Nephron progenitor cell (in vitro differentiated cells): ENCODE measurements around the gene UQCC2.

Source experiments
- DNase-seq: peaks from one replicate; pipeline ENCODE4 v3.0.0; 2021
- H3K27ac Mint-ChIP-seq: 2 replicates; pipeline ENCODE4 v1.8.0; 2021; ENCODE audit warnings: mild to moderate bottlenecking, moderate library complexity, mixed read lengths
- H3K27me3 Mint-ChIP-seq: 2 replicates; pipeline ENCODE4 v1.8.0; 2021; ENCODE audit warnings: mild to moderate bottlenecking, low read depth, mixed read lengths; ENCODE audit not compliant: poor library complexity
- H3K36me3 Mint-ChIP-seq: 2 replicates; pipeline ENCODE4 v1.8.0; 2021; ENCODE audit warnings: low read depth, mixed read lengths
- H3K4me1 Mint-ChIP-seq: 2 replicates; pipeline ENCODE4 v1.8.0; 2021; ENCODE audit warnings: mixed read lengths
- H3K4me3 Mint-ChIP-seq: 2 replicates; pipeline ENCODE4 v1.8.0; 2021; ENCODE audit warnings: mild to moderate bottlenecking, moderate library complexity, mixed read lengths
- H3K9me3 Mint-ChIP-seq: 2 replicates; pipeline ENCODE4 v1.8.0; 2021; ENCODE audit warnings: mild to moderate bottlenecking, moderate library complexity, mixed read lengths
- CTCF ChIP-seq: fragments of 200-600 bp; sonication (generic); IDR thresholded peaks from 2 replicates; pipeline ENCODE4 v1.5.0; 2021; ENCODE audit warnings: antibody characterized with exemption

The UQCC2 gene

GRCh38 chr6:33677143-33677660 lies 34.3 kb downstream of the UQCC2 start:
- H3K27ac Mint-ChIP-seq = no peak overlapping the region
- no peaks in the 10 kb centered on the region for H3K36me3 Mint-ChIP-seq
- H3K9me3 Mint-ChIP-seq = no peaks in the 10 kb centered on the region
- no peak for DNase-seq
- peaks cover 6% of the 10 kb centered on the region for H3K27me3 Mint-ChIP-seq
- TF ChIP-seq CTCF = no peak
- H3K4me3 Mint-ChIP-seq = no peak overlapping the region
- peaks cover 31% of the 10 kb centered on the region for H3K4me1 Mint-ChIP-seq

DNA sequence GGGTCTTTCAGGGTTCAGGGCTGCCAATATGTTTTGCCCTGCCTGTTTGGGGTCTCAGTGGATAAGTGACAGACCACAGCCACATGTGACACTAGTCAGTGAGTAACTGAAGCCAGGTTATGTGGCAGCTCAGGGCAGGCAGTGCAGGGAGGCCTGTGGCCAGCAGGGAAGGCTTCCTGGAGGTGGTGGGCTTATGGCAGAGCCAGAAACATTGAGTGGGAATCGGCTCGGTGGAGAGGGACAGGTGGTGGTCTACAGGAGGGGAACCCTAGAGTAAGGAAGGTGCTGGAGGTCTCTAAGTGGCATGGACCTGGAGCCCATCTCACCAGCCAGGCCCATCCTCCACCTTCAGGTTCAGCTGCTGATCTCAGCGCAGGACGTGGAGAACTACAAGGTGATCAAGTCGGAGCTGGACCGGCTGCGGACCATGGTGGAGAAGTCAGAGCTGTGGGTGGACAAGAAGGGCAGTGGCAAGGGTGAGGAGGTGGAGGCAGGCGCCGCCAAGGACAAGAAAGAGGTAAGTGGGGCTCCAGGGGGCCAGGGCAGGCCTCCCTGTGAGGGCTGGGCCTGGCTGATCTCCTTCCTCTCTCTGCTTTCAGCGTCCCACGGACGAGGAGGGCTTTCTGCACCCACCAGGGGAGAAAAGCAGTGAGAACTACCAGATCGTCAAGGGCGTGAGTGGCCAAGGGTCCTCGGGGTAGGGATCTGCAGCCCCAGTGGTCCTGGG lies 34.9 kb downstream of the UQCC2 start:
- no peaks in the 10 kb centered on the region for H3K36me3 Mint-ChIP-seq
- TF ChIP-seq CTCF = no peak
- H3K27ac Mint-ChIP-seq = peak overlapping the region; percentile 54
- no peaks in the 10 kb centered on the region for H3K9me3 Mint-ChIP-seq
- H3K4me3 Mint-ChIP-seq = no peak overlapping the region
- DNase-seq = no peak
- peaks cover 37% of the 10 kb centered on the region for H3K4me1 Mint-ChIP-seq
- peaks cover 6% of the 10 kb centered on the region for H3K27me3 Mint-ChIP-seq

GRCh38 chr6:33675968-33676367 lies 35.5 kb downstream of the UQCC2 start:
- no peak overlapping the region for H3K4me3 Mint-ChIP-seq
- no peak overlapping the region for H3K27ac Mint-ChIP-seq
- TF ChIP-seq CTCF = no peak
- peaks cover 43% of the 10 kb centered on the region for H3K4me1 Mint-ChIP-seq
- peaks cover 6% of the 10 kb centered on the region for H3K27me3 Mint-ChIP-seq
- H3K9me3 Mint-ChIP-seq = no peaks in the 10 kb centered on the region
- no peaks in the 10 kb centered on the region for H3K36me3 Mint-ChIP-seq
- no peak for DNase-seq

DNA sequence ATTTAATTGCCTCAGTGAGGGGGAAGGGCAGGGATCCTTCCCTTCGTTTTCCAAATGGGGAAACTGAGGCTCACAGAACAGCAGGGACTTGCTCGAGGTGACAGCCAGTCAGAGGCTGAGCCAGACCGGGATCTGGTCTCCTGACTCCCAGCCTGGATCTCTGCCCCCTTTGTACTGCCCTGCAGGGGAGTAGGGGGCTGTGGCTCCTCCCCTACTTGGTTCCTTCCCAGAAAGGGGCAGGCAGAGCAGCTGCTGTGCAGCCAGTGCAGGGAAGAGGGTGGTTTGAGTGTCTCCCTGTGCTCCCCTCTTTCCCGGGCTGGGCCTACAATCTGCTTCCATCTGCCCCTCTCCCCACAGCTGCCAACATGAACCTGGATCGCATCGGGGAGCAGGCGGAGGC lies 37.6 kb downstream of the UQCC2 start:
- no peak for DNase-seq
- H3K4me3 Mint-ChIP-seq = no peak overlapping the region
- H3K4me1 Mint-ChIP-seq = peaks cover 40% of the 10 kb centered on the region
- H3K36me3 Mint-ChIP-seq = no peaks in the 10 kb centered on the region
- no peaks in the 10 kb centered on the region for H3K9me3 Mint-ChIP-seq
- TF ChIP-seq CTCF = no peak
- peaks cover 6% of the 10 kb centered on the region for H3K27me3 Mint-ChIP-seq
- no peak overlapping the region for H3K27ac Mint-ChIP-seq

- no peaks in the 10 kb centered on the region for H3K36me3 Mint-ChIP-seq
- no peak overlapping the region for H3K27ac Mint-ChIP-seq
- TF ChIP-seq CTCF = no peak
- peaks cover 33% of the 10 kb centered on the region for H3K4me1 Mint-ChIP-seq
- DNase-seq = peak; percentile 32
- H3K4me3 Mint-ChIP-seq = no peak overlapping the region
- no peaks in the 10 kb centered on the region for H3K9me3 Mint-ChIP-seq
- H3K27me3 Mint-ChIP-seq = peaks cover 8% of the 10 kb centered on the region
These were observed 38.7 kb downstream of the UQCC2 start for GRCh38 chr6:33672808-33673207.

DNA sequence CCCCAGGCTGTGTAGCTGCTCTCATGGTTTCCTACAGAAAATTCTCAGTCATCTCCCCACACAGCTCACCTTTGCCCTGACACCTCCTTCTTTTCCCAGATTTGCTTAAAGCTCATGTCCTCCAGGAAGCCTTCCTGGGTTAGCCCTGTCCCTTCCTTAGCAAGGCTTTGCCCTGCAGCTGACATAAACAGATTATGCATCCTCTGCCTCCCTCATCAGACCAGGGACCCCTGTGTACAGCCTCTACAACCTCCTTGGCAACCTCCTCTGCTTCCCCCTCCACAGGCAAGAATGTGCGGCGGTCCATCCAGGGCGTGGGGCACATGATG lies 39.8 kb downstream of the UQCC2 start:
- TF ChIP-seq CTCF = no peak
- H3K9me3 Mint-ChIP-seq = no peaks in the 10 kb centered on the region
- H3K4me1 Mint-ChIP-seq = peaks cover 30% of the 10 kb centered on the region
- H3K4me3 Mint-ChIP-seq = no peak overlapping the region
- H3K27ac Mint-ChIP-seq = no peak overlapping the region
- H3K36me3 Mint-ChIP-seq = no peaks in the 10 kb centered on the region
- peaks cover 11% of the 10 kb centered on the region for H3K27me3 Mint-ChIP-seq
- DNase-seq = no peak
